Endothelial cell (in vitro differentiated cells): ENCODE measurements around the gene ZNF688. TPM values are rescaled to one million over a fixed set of nuclear protein-coding genes. Genes with fewer than 3 reads are reported as not detected.

Experiments
- DNase-seq: peaks from one replicate; pipeline ENCODE4 v3.0.0; 2021; ENCODE audit warnings: low spot score
- H3K27ac Mint-ChIP-seq: one replicate; pipeline ENCODE4 v1.8.0; 2021; ENCODE audit warnings: mixed read lengths, inconsistent platforms; ENCODE audit not compliant: unreplicated experiment
- H3K27me3 Mint-ChIP-seq: one replicate; pipeline ENCODE4 v1.8.0; 2021; ENCODE audit warnings: mild to moderate bottlenecking, moderate library complexity, mixed read lengths, inconsistent platforms; ENCODE audit not compliant: unreplicated experiment
- H3K36me3 Mint-ChIP-seq: one replicate; pipeline ENCODE4 v1.8.0; 2021; ENCODE audit warnings: mild to moderate bottlenecking, low read depth, mixed read lengths, inconsistent platforms; ENCODE audit not compliant: unreplicated experiment
- H3K4me1 Mint-ChIP-seq: one replicate; pipeline ENCODE4 v1.8.0; 2021; ENCODE audit warnings: mild to moderate bottlenecking, mixed read lengths, inconsistent platforms; ENCODE audit not compliant: unreplicated experiment
- H3K4me3 Mint-ChIP-seq: one replicate; pipeline ENCODE4 v1.8.0; 2021; ENCODE audit warnings: mild to moderate bottlenecking, mixed read lengths, inconsistent platforms; ENCODE audit not compliant: unreplicated experiment
- H3K9me3 Mint-ChIP-seq: one replicate; pipeline ENCODE4 v1.8.0; 2021; ENCODE audit warnings: mixed read lengths, inconsistent platforms; ENCODE audit not compliant: unreplicated experiment
- total RNA-seq: library from RNA; stranded (reverse); fragmentation: NEBNext Ultra II Directional; extraction: Animal tissue kit (Norgen Biotek cat#: 25700); gene quantifications from one replicate; pipeline ENCODE4 v1.2.1, GENCODE V29; 2021; ENCODE audit not compliant: unreplicated experiment
- TF ChIP-seq, protein P1 (sequence below): fragments of 200-600 bp; sonication (generic); IDR thresholded peaks from one replicate; pipeline ENCODE4 v1.5.0; 2021; ENCODE audit warnings: antibody characterized with exemption; ENCODE audit not compliant: unreplicated experiment

The ZNF688 gene
- total RNA-seq, 1 donor from 2014 or later: 9.6 TPM

DNA sequence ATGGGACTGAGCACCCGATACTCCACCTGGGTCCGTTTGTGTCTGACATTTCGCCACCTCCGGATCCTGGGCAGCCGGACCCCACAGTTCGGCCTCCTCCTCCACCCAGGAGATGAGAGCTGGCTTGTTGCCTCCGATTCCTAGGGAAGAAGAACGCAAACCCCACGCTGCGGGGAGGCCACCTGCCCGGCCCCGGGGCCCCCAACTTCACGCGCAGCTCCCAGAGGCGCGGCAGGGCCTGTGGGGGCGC is 13.9 kb downstream of the ZNF688 start:
- Mint-ChIP-seq H3K4me1 (peaks cover 32% of the 10 kb centered on the region), H3K27ac (peak overlapping the region; percentile 86)

DNA sequence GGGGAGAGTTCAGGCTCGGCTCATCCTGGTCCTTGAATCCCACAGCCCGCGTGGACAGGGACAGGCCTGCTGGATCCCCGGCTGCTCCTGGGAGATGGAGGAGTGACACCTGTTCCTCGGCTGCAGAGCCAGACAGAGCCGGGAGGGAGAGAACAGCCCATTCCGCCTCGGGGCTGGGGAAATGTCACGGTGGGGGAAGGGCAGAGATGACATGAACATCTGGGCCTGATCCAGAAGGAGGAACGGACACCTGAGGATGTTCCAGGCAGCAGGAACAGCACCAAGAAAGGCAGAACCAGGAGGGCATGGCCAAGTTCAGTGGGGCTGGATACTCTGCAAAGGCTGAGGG is 15.4 kb downstream of the ZNF688 start:
- H3K27ac Mint-ChIP-seq: no peak overlapping the region
- H3K36me3 Mint-ChIP-seq: peaks cover 15% of the 10 kb centered on the region
- DNase-seq: no peak
- peak overlapping the region; percentile 85 for H3K4me3 Mint-ChIP-seq
- TF ChIP-seq, protein P1, sequence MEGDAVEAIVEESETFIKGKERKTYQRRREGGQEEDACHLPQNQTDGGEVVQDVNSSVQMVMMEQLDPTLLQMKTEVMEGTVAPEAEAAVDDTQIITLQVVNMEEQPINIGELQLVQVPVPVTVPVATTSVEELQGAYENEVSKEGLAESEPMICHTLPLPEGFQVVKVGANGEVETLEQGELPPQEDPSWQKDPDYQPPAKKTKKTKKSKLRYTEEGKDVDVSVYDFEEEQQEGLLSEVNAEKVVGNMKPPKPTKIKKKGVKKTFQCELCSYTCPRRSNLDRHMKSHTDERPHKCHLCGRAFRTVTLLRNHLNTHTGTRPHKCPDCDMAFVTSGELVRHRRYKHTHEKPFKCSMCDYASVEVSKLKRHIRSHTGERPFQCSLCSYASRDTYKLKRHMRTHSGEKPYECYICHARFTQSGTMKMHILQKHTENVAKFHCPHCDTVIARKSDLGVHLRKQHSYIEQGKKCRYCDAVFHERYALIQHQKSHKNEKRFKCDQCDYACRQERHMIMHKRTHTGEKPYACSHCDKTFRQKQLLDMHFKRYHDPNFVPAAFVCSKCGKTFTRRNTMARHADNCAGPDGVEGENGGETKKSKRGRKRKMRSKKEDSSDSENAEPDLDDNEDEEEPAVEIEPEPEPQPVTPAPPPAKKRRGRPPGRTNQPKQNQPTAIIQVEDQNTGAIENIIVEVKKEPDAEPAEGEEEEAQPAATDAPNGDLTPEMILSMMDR: no peak
- H3K4me1 Mint-ChIP-seq: peaks cover 29% of the 10 kb centered on the region
- peaks cover 8% of the 10 kb centered on the region for H3K27me3 Mint-ChIP-seq
- no peaks in the 10 kb centered on the region for H3K9me3 Mint-ChIP-seq

More for the DNA sequence above, 13.9 kb downstream of the ZNF688 start:
- peaks cover 10% of the 10 kb centered on the region for H3K27me3 Mint-ChIP-seq
- TF ChIP-seq, protein P1: no peak
- H3K36me3 Mint-ChIP-seq: peaks cover 15% of the 10 kb centered on the region
- peak; percentile 17 for DNase-seq
- no peaks in the 10 kb centered on the region for H3K9me3 Mint-ChIP-seq
- H3K4me3 Mint-ChIP-seq: peak overlapping the region; percentile 88

DNA sequence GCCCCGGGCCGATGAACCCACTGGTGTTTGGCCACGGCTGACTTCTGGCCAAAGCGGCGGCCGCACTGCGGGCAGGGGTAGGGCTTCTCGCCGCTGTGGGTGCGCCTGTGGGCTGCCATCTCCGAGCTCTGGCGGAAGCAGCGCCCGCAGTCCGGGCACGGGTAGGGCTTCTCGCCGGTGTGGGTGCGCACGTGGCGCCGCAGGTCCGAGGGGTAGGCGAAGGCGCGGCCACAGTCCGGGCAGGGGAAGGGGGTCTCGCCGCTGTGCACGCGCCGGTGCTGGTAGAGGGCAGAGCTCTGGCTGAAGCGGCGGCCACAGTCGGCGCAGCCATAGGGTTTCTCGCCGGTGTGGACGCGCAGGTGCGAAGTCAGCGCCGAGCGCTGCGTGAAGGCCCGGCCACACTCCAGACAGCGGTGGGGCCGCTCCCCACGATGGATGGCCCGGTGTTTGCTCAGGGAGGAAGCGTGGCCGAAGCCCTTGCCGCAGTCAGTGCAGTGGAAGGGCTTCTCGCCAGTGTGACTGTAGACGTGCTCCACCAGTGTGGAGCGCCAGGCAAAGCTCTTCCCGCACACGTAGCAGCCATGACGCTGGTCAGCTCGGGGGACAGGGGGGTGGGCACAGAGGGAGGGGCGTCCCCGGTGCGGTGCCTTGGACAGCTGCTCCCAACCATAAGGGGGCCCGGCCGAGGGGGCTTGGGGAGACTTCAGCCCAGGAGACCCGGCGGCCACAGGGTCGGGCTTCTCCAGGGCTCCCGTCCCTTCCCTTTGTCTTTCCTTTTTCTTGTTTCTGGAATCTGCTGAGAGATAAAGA is 16.0 kb downstream of the ZNF688 start:
- Mint-ChIP-seq H3K27ac (no peak overlapping the region), H3K4me1 (peaks cover 29% of the 10 kb centered on the region), H3K36me3 (peaks cover 15% of the 10 kb centered on the region), H3K4me3 (peak overlapping the region; percentile 85), H3K9me3 (no peaks in the 10 kb centered on the region), H3K27me3 (peaks cover 8% of the 10 kb centered on the region)
- DNase-seq: no peak
- TF ChIP-seq, protein P1: no peak

DNA sequence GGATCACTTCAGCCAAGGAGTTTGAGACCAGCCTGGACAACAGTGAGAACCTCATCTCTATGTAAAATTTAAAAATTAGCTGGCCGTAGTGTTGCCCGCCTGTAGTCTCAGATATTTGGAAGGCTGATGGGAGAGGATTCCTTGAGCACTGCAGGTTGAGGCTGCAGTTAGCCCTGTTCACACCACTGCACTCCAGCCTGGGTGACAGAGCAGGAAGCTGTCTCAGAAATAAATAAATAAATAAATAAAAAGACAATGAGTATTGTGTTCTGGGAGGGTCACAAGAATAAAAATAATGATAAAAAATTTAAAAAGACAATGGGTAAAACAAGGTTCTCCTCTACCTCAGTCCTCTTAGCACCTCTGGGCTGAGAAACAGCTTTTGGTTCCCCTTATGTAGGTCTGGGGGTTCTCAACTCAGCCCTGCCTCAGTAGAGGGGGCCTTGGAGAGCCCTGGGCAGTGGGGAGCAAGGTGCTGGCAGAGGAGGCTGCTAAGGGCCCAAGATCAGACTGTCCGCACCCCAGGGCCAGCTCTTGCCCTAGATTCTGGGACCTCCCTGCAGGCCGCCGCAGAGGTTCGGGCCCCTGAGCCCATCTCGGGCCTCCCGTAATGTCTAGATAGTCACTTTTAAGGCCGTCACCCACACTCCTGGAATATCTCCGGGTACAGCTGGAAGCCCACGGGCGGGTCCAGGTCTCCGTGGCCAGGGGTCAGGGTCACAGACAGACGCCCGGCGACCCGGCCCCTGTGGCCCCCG is 16.8 kb downstream of the ZNF688 start:
- H3K36me3 Mint-ChIP-seq: peaks cover 15% of the 10 kb centered on the region
- H3K4me1 Mint-ChIP-seq: peaks cover 29% of the 10 kb centered on the region
- TF ChIP-seq, protein P1: no peak
- no peak overlapping the region for H3K27ac Mint-ChIP-seq
- no peaks in the 10 kb centered on the region for H3K9me3 Mint-ChIP-seq
- peak overlapping the region; percentile 33 for H3K4me3 Mint-ChIP-seq
- DNase-seq: no peak
- peaks cover 8% of the 10 kb centered on the region for H3K27me3 Mint-ChIP-seq

DNA sequence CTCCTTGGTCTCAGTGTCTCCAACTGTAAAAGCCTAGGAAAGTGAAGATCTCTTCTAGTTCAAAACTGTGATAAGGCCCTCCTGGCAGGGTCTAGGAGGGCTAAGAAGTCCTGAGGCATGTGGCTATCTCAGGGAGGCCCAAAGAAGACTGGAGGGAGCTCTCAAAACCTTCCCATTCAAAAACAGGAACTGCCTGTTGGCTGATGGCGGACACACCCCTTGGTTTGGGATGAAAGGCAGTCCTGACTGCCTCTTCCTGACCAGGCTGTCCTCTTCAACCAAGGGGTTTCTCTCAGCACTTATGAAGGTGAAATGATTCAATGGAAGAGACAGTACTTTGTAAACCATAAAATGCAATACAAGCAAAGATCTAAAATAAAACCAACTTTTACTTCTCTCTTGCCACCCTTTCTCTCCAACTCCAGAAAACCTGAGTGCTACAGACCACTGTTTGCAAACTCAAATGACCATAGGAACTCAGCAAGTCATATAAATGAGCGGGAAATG is 18.1 kb downstream of the ZNF688 start:
- no peaks in the 10 kb centered on the region for H3K9me3 Mint-ChIP-seq
- peaks cover 9% of the 10 kb centered on the region for H3K27me3 Mint-ChIP-seq
- no peak overlapping the region for H3K27ac Mint-ChIP-seq
- H3K4me3 Mint-ChIP-seq: peak overlapping the region; percentile 21
- H3K36me3 Mint-ChIP-seq: peaks cover 15% of the 10 kb centered on the region
- TF ChIP-seq, protein P1: no peak
- no peak for DNase-seq
- peaks cover 28% of the 10 kb centered on the region for H3K4me1 Mint-ChIP-seq
